Transverse colon (tissue), 4 donors: Measurements from ENCODE around the gene EHMT1.

Source experiments
- EP300 ChIP-seq: sonication (generic); formaldehyde crosslinking; IDR thresholded peaks from one replicate; pipeline ENCODE4 v1.6.1; 2017; ENCODE audit warnings: antibody characterized with exemption, low read depth
- POLR2A ChIP-seq: fragments of 450-650 bp; IDR thresholded peaks from one replicate; pipeline ENCODE4 v1.6.1; 2016; ENCODE audit warnings: antibody characterized with exemption, mild to moderate bottlenecking, moderate library complexity
- POLR2AphosphoS5 ChIP-seq, 3 donors: sonication (generic); formaldehyde crosslinking; IDR thresholded peaks; one replicate each; pipeline ENCODE4 v1.6.1; 2016; ENCODE audit warnings: antibody characterized with exemption in 3 of 3
- TF ChIP-seq, protein P1 (sequence below), 5 experiments: fragments of 200-600 bp in 3 of 5; fragments of 450-650 bp in 2 of 5; sonication (generic) in 3 of 5; IDR thresholded peaks; 1 replicate in 2 of 5; 2 replicates in 3 of 5; pipeline ENCODE4 v1.5.1; 2016 to 2017; ENCODE audit warnings: antibody characterized with exemption in 5 of 5, inconsistent platforms in 3 of 5, mild to moderate bottlenecking in 2 of 5, moderate library complexity in 1 of 5

DNA sequence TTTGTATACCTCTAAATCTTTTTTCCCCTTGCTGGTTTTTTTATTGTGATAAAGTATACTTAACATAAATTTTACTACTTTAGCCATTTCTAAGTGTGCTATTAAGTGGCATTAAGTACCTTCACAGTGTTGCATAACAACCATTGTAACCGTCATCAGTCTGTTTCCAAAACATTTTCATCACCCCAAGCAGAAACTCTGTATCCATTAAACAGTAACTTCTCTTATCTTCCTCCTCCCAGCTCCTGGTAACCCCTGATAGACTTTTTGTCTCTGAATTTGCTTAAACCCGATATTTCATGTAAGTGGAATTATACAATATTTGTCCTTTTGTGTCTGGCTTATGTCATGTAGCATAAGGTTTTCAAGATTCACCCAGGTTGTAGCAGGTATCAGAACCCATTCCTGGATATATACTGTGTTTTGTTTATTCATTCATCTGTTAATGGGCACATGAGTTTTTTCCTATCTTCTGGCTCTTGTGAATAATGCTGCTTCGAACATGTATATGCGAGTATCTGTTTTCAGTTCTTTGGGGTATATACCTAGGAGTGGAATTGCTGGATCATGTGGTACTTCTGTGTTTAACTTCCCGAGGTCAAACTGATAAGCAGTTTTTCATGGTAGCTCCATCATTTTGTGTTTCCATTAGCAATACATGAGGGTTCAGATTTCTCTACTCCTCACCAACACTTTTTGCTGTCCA is 66.4 kb downstream of the EHMT1 start:
- TF ChIP-seq, protein P1, sequence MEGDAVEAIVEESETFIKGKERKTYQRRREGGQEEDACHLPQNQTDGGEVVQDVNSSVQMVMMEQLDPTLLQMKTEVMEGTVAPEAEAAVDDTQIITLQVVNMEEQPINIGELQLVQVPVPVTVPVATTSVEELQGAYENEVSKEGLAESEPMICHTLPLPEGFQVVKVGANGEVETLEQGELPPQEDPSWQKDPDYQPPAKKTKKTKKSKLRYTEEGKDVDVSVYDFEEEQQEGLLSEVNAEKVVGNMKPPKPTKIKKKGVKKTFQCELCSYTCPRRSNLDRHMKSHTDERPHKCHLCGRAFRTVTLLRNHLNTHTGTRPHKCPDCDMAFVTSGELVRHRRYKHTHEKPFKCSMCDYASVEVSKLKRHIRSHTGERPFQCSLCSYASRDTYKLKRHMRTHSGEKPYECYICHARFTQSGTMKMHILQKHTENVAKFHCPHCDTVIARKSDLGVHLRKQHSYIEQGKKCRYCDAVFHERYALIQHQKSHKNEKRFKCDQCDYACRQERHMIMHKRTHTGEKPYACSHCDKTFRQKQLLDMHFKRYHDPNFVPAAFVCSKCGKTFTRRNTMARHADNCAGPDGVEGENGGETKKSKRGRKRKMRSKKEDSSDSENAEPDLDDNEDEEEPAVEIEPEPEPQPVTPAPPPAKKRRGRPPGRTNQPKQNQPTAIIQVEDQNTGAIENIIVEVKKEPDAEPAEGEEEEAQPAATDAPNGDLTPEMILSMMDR (IDR thresholded peaks at IDR 0.05), result no peak
- TF ChIP-seq POLR2A (no peak), POLR2AphosphoS5 (IDR thresholded peaks at IDR 0.05) (no peak), EP300 (no peak)
